ENCODE data around the gene KDM2A. TPM values are rescaled to one million over a fixed set of nuclear protein-coding genes. Genes with fewer than 3 reads are reported as not detected.
A peak's percentile ranks its signal among the peaks of the same experiment; 100 is the strongest.
"Not testable (repeated sequence)": the region's sequence is repeated elsewhere in the genome, so short reads cannot be mapped to it uniquely, and the experiment has no call there.

Gene KDM2A
- total and polyA plus RNA-seq, 2 of the 13 experiments (the other 11 are each of a cell fraction or from before 2014, with no cell fraction given) = 31.3 to 31.4 TPM

DNA sequence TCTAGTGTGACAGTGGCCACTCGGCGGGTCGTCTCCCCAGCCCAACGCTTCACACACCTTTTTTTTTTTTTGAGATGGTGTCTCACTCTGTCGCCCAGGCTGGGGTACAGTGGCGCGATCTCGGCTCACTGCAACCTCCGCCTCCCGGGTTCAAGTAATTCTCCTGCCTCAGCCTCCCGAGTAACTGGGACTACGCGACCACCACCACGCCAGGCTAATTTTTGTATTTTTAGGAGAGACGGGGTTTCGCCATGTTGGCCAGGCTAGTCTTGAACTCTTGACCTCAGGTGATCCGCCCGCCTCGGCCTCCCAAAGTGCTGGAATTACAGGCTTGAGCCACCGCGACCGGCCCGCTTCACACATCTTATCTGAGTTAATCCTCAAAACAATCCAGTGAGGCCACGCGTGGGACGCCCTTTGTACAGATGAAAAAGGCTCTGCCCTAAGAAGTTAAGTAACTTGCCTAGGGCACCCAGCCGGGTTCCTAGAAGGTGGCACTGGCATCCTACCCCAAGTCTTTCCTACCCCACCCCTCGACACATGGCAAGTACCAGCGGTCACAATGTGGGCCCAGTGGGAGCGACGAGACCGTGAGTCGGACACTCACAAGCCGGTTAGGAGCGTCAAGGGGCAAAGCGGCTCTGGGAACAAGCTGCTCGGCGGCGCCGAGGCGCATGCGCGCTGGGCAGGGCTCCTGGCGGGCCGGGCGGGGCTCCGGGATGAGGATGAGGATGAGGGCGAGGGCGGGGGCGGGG lies 142.0 kb downstream of the KDM2A start (continued):
- not testable (repeated sequence) for TF ChIP-seq SOX13 (IDR thresholded peaks at IDR 0.05)
- TF ChIP-seq SOX13 (CRISPR knock-in tag; conservative IDR thresholded peaks at IDR 0.05 in 1 of 2, IDR thresholded peaks at IDR 0.05 in 1 of 2) (0 out of 4 replicates have a peak, but pooled peaks of 1 of the 2 experiments have one; percentile 7), RARA (CRISPR knock-in tag; IDR thresholded peaks at IDR 0.05) (peak; percentile 39; the same call in 1 of the 2 replicates), YEATS4 (CRISPR knock-in tag; IDR thresholded peaks at IDR 0.05; ENCODE audit: borderline replicate concordance) (peak; percentile 57; the same call in 1 of the 2 replicates), ZFY (CRISPR knock-in tag; IDR thresholded peaks at IDR 0.05) (peak; percentile 35; the same call in 1 of the 2 replicates), TEAD3 (CRISPR knock-in tag; optimal IDR thresholded peaks at IDR 0.05; ENCODE audit: borderline replicate concordance) (peak; percentile 19), KAT8 (CRISPR knock-in tag; IDR thresholded peaks at IDR 0.05) (peak; percentile 38; the same call in 1 of the 2 replicates), HDAC2 (CRISPR knock-in tag; IDR thresholded peaks at IDR 0.05) (0 out of 2 replicates have a peak, but pooled peaks have one; percentile 27), NRL (CRISPR knock-in tag; IDR thresholded peaks at IDR 0.05; ENCODE audit: borderline replicate concordance) (0 out of 2 replicates have a peak, but pooled peaks have one; percentile 8), ZFP41 (CRISPR knock-in tag; IDR thresholded peaks at IDR 0.05; ENCODE audit: borderline replicate concordance) (peak; percentile 66; the same call in 1 of the 2 replicates), SRY (CRISPR knock-in tag; IDR thresholded peaks at IDR 0.05) (peak; percentile 59; the same call in 1 of the 2 replicates), TAF1 (CRISPR knock-in tag; IDR thresholded peaks at IDR 0.05) (0 out of 2 replicates have a peak, but pooled peaks have one; percentile 24), SP2 (CRISPR knock-in tag; IDR thresholded peaks at IDR 0.05) (0 out of 2 replicates have a peak, but pooled peaks have one; percentile 16), GABPB1 (CRISPR knock-in tag; IDR thresholded peaks at IDR 0.05) (peak; percentile 38; the same call in 1 of the 2 replicates)
- TF ChIP-seq, protein P1, sequence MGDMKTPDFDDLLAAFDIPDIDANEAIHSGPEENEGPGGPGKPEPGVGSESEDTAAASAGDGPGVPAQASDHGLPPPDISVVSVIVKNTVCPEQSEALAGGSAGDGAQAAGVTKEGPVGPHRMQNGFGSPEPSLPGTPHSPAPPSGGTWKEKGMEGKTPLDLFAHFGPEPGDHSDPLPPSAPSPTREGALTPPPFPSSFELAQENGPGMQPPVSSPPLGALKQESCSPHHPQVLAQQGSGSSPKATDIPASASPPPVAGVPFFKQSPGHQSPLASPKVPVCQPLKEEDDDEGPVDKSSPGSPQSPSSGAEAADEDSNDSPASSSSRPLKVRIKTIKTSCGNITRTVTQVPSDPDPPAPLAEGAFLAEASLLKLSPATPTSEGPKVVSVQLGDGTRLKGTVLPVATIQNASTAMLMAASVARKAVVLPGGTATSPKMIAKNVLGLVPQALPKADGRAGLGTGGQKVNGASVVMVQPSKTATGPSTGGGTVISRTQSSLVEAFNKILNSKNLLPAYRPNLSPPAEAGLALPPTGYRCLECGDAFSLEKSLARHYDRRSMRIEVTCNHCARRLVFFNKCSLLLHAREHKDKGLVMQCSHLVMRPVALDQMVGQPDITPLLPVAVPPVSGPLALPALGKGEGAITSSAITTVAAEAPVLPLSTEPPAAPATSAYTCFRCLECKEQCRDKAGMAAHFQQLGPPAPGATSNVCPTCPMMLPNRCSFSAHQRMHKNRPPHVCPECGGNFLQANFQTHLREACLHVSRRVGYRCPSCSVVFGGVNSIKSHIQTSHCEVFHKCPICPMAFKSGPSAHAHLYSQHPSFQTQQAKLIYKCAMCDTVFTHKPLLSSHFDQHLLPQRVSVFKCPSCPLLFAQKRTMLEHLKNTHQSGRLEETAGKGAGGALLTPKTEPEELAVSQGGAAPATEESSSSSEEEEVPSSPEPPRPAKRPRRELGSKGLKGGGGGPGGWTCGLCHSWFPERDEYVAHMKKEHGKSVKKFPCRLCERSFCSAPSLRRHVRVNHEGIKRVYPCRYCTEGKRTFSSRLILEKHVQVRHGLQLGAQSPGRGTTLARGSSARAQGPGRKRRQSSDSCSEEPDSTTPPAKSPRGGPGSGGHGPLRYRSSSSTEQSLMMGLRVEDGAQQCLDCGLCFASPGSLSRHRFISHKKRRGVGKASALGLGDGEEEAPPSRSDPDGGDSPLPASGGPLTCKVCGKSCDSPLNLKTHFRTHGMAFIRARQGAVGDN (CRISPR knock-in tag; IDR thresholded peaks at IDR 0.05) = peak; percentile 86
- TF ChIP-seq, protein P2, sequence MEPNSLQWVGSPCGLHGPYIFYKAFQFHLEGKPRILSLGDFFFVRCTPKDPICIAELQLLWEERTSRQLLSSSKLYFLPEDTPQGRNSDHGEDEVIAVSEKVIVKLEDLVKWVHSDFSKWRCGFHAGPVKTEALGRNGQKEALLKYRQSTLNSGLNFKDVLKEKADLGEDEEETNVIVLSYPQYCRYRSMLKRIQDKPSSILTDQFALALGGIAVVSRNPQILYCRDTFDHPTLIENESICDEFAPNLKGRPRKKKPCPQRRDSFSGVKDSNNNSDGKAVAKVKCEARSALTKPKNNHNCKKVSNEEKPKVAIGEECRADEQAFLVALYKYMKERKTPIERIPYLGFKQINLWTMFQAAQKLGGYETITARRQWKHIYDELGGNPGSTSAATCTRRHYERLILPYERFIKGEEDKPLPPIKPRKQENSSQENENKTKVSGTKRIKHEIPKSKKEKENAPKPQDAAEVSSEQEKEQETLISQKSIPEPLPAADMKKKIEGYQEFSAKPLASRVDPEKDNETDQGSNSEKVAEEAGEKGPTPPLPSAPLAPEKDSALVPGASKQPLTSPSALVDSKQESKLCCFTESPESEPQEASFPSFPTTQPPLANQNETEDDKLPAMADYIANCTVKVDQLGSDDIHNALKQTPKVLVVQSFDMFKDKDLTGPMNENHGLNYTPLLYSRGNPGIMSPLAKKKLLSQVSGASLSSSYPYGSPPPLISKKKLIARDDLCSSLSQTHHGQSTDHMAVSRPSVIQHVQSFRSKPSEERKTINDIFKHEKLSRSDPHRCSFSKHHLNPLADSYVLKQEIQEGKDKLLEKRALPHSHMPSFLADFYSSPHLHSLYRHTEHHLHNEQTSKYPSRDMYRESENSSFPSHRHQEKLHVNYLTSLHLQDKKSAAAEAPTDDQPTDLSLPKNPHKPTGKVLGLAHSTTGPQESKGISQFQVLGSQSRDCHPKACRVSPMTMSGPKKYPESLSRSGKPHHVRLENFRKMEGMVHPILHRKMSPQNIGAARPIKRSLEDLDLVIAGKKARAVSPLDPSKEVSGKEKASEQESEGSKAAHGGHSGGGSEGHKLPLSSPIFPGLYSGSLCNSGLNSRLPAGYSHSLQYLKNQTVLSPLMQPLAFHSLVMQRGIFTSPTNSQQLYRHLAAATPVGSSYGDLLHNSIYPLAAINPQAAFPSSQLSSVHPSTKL (CRISPR knock-in tag; IDR thresholded peaks at IDR 0.05) = 0 out of 2 replicates have a peak, but pooled peaks have one; percentile 12
- TF ChIP-seq, protein P3, sequence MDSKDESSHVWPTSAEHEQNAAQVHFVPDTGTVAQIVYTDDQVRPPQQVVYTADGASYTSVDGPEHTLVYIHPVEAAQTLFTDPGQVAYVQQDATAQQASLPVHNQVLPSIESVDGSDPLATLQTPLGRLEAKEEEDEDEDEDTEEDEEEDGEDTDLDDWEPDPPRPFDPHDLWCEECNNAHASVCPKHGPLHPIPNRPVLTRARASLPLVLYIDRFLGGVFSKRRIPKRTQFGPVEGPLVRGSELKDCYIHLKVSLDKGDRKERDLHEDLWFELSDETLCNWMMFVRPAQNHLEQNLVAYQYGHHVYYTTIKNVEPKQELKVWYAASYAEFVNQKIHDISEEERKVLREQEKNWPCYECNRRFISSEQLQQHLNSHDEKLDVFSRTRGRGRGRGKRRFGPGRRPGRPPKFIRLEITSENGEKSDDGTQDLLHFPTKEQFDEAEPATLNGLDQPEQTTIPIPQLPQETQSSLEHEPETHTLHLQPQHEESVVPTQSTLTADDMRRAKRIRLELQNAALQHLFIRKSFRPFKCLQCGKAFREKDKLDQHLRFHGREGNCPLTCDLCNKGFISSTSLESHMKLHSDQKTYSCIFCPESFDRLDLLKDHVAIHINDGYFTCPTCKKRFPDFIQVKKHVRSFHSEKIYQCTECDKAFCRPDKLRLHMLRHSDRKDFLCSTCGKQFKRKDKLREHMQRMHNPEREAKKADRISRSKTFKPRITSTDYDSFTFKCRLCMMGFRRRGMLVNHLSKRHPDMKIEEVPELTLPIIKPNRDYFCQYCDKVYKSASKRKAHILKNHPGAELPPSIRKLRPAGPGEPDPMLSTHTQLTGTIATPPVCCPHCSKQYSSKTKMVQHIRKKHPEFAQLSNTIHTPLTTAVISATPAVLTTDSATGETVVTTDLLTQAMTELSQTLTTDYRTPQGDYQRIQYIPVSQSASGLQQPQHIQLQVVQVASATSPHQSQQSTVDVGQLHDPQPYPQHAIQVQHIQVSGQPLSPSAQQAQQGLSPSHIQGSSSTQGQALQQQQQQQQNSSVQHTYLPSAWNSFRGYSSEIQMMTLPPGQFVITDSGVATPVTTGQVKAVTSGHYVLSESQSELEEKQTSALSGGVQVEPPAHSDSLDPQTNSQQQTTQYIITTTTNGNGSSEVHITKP (CRISPR knock-in tag; IDR thresholded peaks at IDR 0.05; ENCODE audit: low read depth) = 0 out of 2 replicates have a peak, but pooled peaks have one; percentile 21
